ENCODE data around the gene SOWAHC. TPM values are rescaled to one million over a fixed set of nuclear protein-coding genes. Genes with fewer than 3 reads are reported as not detected.
"Not testable (repeated sequence)": the region's sequence is repeated elsewhere in the genome, so short reads cannot be mapped to it uniquely, and the experiment has no call there.

The SOWAHC gene
- total RNA-seq, 1 experiment from 2014 or later = 13.1 TPM

DNA sequence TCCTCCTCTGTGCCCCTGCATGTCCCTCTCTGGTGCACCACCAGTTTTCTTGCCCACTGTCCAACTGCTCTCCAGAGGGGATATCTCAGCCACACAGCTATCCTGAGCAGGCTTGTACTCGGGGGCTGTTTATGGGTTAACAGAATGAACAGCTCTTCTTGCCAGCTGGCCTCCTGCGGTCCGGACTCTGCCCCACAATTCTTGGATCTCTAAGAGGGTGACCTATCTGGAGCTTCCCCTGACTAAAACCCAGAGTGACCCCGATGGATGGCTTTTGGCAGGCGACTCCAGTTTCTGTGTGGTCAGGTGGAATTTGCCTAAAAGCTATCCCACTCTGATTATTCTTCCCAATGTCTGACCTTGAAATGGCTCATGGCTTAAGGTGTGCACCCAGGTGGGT, 9.1 kb downstream of the SOWAHC start:
- H3K36me3 ChIP-seq (ENCODE audit: insufficient read depth, low read length, poor library complexity, severe bottlenecking) = no peaks in the 10 kb centered on the region
- H3K27me3 ChIP-seq (replicated peaks; ENCODE audit: insufficient read depth, low read depth, low read length, poor library complexity) = no peaks in the 10 kb centered on the region
- H3K27ac ChIP-seq (ENCODE audit: low read depth, low read length, poor library complexity, severe bottlenecking) = no peak overlapping the region
- TF ChIP-seq, protein P1, sequence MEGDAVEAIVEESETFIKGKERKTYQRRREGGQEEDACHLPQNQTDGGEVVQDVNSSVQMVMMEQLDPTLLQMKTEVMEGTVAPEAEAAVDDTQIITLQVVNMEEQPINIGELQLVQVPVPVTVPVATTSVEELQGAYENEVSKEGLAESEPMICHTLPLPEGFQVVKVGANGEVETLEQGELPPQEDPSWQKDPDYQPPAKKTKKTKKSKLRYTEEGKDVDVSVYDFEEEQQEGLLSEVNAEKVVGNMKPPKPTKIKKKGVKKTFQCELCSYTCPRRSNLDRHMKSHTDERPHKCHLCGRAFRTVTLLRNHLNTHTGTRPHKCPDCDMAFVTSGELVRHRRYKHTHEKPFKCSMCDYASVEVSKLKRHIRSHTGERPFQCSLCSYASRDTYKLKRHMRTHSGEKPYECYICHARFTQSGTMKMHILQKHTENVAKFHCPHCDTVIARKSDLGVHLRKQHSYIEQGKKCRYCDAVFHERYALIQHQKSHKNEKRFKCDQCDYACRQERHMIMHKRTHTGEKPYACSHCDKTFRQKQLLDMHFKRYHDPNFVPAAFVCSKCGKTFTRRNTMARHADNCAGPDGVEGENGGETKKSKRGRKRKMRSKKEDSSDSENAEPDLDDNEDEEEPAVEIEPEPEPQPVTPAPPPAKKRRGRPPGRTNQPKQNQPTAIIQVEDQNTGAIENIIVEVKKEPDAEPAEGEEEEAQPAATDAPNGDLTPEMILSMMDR (conservative IDR thresholded peaks at IDR 0.05; ENCODE audit: low read depth, low read length) = no peak
- no peak for TF ChIP-seq EZH2 (IDR thresholded peaks at IDR 0.05; ENCODE audit: borderline replicate concordance, low read depth, low read length, poor library complexity, severe bottlenecking)
- no peaks in the 10 kb centered on the region for H3K4me1 ChIP-seq (ENCODE audit: insufficient read depth, low read length, poor library complexity, severe bottlenecking)
- intact Hi-C loops (cut with micrococcal nuclease; ENCODE audit: unreplicated experiment) = no loop called here
- no peak overlapping the region for H3K4me3 ChIP-seq (ENCODE audit: low read depth, low read length, poor library complexity, severe bottlenecking)
- no peaks in the 10 kb centered on the region for H3K9me3 ChIP-seq (ENCODE audit: low read depth, low read length, poor library complexity, severe bottlenecking)
- no peak for DNase-seq (ENCODE audit: low spot score)
- ChIA-PET POLR2A (ENCODE audit: low non-redundant PET) (no interaction called here), CTCF (no interaction called here)
- no TSS peak for BruUV-seq (replicated peaks)

DNA sequence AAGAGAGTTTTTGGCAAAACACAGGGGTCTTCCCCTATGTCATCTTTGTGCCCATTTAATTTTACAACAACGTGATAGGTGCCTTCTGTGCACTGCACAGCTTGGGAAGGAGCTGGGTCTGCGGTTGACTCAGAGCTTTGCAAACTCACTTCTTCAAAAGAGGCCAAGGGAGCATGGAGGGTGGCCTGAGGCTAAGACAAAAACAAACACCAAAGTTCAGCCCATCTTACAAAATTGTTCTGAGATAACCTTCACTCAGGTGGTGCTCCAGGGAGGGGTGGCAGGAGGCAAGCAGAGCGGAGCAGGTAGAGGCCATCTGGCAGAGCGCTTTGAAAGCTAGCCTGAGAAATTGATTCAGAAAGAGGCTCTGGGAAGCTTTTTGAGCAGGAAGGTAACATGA, 9.8 kb downstream of the SOWAHC start:
- DNase-seq (ENCODE audit: low spot score) = no peak
- intact Hi-C loops (cut with micrococcal nuclease; ENCODE audit: unreplicated experiment) = no loop called here
- CTCF ChIA-PET = no interaction called here
- no peaks in the 10 kb centered on the region for H3K27me3 ChIP-seq (replicated peaks; ENCODE audit: insufficient read depth, low read depth, low read length, poor library complexity)
- H3K36me3 ChIP-seq (ENCODE audit: insufficient read depth, low read length, poor library complexity, severe bottlenecking) = no peaks in the 10 kb centered on the region
- TF ChIP-seq EZH2 (IDR thresholded peaks at IDR 0.05; ENCODE audit: borderline replicate concordance, low read depth, low read length, poor library complexity, severe bottlenecking) = no peak
- TF ChIP-seq, protein P1 (conservative IDR thresholded peaks at IDR 0.05; ENCODE audit: low read depth, low read length) = no peak
- POLR2A ChIA-PET (ENCODE audit: low non-redundant PET) = no interaction called here
- no peaks in the 10 kb centered on the region for H3K9me3 ChIP-seq (ENCODE audit: low read depth, low read length, poor library complexity, severe bottlenecking)
- no peak overlapping the region for H3K4me3 ChIP-seq (ENCODE audit: low read depth, low read length, poor library complexity, severe bottlenecking)
- no peaks in the 10 kb centered on the region for H3K4me1 ChIP-seq (ENCODE audit: insufficient read depth, low read length, poor library complexity, severe bottlenecking)
- H3K27ac ChIP-seq (ENCODE audit: low read depth, low read length, poor library complexity, severe bottlenecking) = no peak overlapping the region
- no TSS peak for BruUV-seq (replicated peaks)

DNA sequence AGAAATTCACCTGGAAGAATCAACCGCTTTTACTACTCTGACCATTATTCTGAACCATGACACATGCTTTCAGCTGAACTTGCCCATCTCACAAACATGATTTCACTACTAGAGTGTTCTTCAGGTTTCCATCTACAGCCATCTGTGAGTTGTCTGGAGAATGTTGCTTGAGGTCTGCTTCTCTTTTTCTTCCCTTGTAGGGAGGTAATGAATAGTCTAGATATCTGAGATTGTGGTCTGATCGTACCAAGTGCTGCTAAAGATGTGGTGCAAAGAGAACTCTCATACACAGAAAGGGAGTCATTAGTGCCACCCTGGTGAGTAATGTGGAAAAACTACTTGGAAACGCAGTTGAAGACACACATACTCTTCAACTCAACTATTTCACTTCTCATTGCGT, 10.2 kb downstream of the SOWAHC start:
- no peak for TF ChIP-seq EZH2 (IDR thresholded peaks at IDR 0.05; ENCODE audit: borderline replicate concordance, low read depth, low read length, poor library complexity, severe bottlenecking)
- TF ChIP-seq, protein P1 (conservative IDR thresholded peaks at IDR 0.05; ENCODE audit: low read depth, low read length) = no peak
- no TSS peak for BruUV-seq (replicated peaks)
- Histone ChIP-seq H3K4me3 (ENCODE audit: low read depth, low read length, poor library complexity, severe bottlenecking) (no peak overlapping the region), H3K4me1 (ENCODE audit: insufficient read depth, low read length, poor library complexity, severe bottlenecking) (no peaks in the 10 kb centered on the region), H3K27ac (ENCODE audit: low read depth, low read length, poor library complexity, severe bottlenecking) (no peak overlapping the region), H3K36me3 (ENCODE audit: insufficient read depth, low read length, poor library complexity, severe bottlenecking) (no peaks in the 10 kb centered on the region), H3K27me3 (replicated peaks; ENCODE audit: insufficient read depth, low read depth, low read length, poor library complexity) (no peaks in the 10 kb centered on the region), H3K9me3 (ENCODE audit: low read depth, low read length, poor library complexity, severe bottlenecking) (no peaks in the 10 kb centered on the region)
- intact Hi-C loops (cut with micrococcal nuclease; ENCODE audit: unreplicated experiment) = no loop called here
- CTCF ChIA-PET = no interaction called here
- POLR2A ChIA-PET (ENCODE audit: low non-redundant PET) = no interaction called here
- DNase-seq (ENCODE audit: low spot score) = no peak

DNA sequence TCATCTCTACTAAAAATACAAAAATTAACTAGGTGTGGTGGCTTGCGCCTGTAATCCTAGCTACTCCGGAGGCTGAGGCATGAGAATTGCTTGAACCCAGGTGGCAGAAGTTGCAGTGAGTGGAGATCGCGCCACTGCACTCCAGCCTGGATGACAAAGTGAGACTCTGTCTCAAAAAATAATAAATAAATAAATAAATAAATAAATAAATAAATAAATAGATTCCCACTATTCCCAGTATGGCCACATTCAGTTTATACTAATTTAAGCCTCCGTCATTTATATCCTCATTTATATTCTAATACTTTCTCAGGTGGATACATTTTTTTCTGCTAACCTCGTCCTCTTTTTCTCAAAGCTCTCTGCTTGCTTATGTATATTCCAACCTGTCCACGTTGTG, 14.2 kb downstream of the SOWAHC start:
- intact Hi-C loops (cut with micrococcal nuclease; ENCODE audit: unreplicated experiment); CTCF ChIA-PET: not testable (repeated sequence)

More for the DNA sequence above, 14.2 kb downstream of the SOWAHC start:
- H3K27ac ChIP-seq (ENCODE audit: low read depth, low read length, poor library complexity, severe bottlenecking); H3K9me3 ChIP-seq (ENCODE audit: low read depth, low read length, poor library complexity, severe bottlenecking); H3K27me3 ChIP-seq (replicated peaks; ENCODE audit: insufficient read depth, low read depth, low read length, poor library complexity); H3K4me1 ChIP-seq (ENCODE audit: insufficient read depth, low read length, poor library complexity, severe bottlenecking); DNase-seq (ENCODE audit: low spot score); H3K4me3 ChIP-seq (ENCODE audit: low read depth, low read length, poor library complexity, severe bottlenecking); H3K36me3 ChIP-seq (ENCODE audit: insufficient read depth, low read length, poor library complexity, severe bottlenecking); BruUV-seq (replicated peaks); POLR2A ChIA-PET (ENCODE audit: low non-redundant PET): not testable (repeated sequence)

All from A673 (cell line).